HepG2 (cell line): Measurements from ENCODE around the gene ZBP1. TPM values are rescaled to one million over a fixed set of nuclear protein-coding genes. Genes with fewer than 3 reads are reported as not detected.

Experiments used
- ATAC-seq: fragments of 200-7000 bp; cut with Tn5 transposase; 3 replicates; pipeline ENCODE4 v1.9.1; 2020; ENCODE audit warnings: mild to moderate bottlenecking, moderate library complexity
- BruUV-seq: library from RNA; stranded (reverse); fragments of 400-500 nt; replicated peaks from 2 replicates; lab custom pipeline; 2021; lab: Mats Ljungman, UMichigan
- CTCF ChIA-PET: fragments of 300-600 bp; formaldehyde crosslinking; extraction: SDS; loops from one replicate; lab custom pipeline; 2021; ENCODE audit warnings: low total read pairs, inconsistent platforms, low intra/inter-chr PET ratio; lab: Yijun Ruan, JAX
- POLR2A ChIA-PET: fragments of 350-600 bp; sonication (Branson Sonifier 250); formaldehyde crosslinking; loops from one replicate; lab custom pipeline; 2020; ENCODE audit warnings: antibody characterized with exemption, inconsistent platforms; lab: Yijun Ruan, JAX
- DNase-seq: peaks from one replicate; pipeline ENCODE4 v3.0.0-alpha.2; 2015; ENCODE audit warnings: low spot score
- FAIRE-seq: peaks from 3 replicates; lab custom pipeline; 2011; peaks lifted over from hg19 to GRCh38; lab: Jason Lieb, UNC
- H2AFZ ChIP-seq: one replicate; pipeline ENCODE4 v1.6.1; 2011; ENCODE audit warnings: low read length, inconsistent platforms
- H3K27ac ChIP-seq: fragments of 300-600 bp; 3 replicates; pipeline ENCODE4 v1.8.0; 2011; ENCODE audit warnings: mixed run types, mild to moderate bottlenecking, mixed read lengths, low read length, inconsistent platforms; ENCODE audit not compliant: insufficient read depth; ENCODE audit errors: extremely low read length
- H3K27me3 ChIP-seq, 2 experiments: fragments of 200-600 bp in 1 of 2; 2 replicates in 1 of 2; 3 replicates in 1 of 2; pipeline versions ENCODE4 v1.6.0 to v1.8.0; 2011; ENCODE audit warnings: low read length in 2 of 2, mild to moderate bottlenecking in 2 of 2, moderate library complexity in 2 of 2, inconsistent platforms in 1 of 2; ENCODE audit not compliant: insufficient read depth in 2 of 2, control insufficient read depth in 1 of 2
- H3K36me3 ChIP-seq, 2 experiments: fragments of 200-600 bp in 1 of 2; replicated peaks in 1 of 2; 2 replicates in 1 of 2; 3 replicates in 1 of 2; pipeline versions ENCODE4 v1.5.1 to v1.8.0; 2011; ENCODE audit warnings: low read length in 2 of 2, inconsistent platforms in 1 of 2; ENCODE audit not compliant: insufficient read depth in 2 of 2, control insufficient read depth in 1 of 2
- H3K4me1 ChIP-seq: 2 replicates; pipeline ENCODE4 v1.5.1; 2012; ENCODE audit warnings: low read length, inconsistent platforms; ENCODE audit not compliant: insufficient read depth
- H3K4me2 ChIP-seq: 2 replicates; pipeline ENCODE4 v1.6.0; 2011; ENCODE audit warnings: low read depth, low read length, inconsistent platforms
- H3K4me3 ChIP-seq, 3 experiments: fragments of 200-600 bp in 1 of 3; sonication (generic), shearing (Covaris generic) in 1 of 3; replicated peaks in 1 of 3; 2 replicates each; pipeline ENCODE4 v1.5.1; 2011 to 2016; ENCODE audit warnings: low read length in 3 of 3, inconsistent platforms in 2 of 3, low read depth in 2 of 3, mild to moderate bottlenecking in 2 of 3, control low read depth in 1 of 3, mixed read lengths in 1 of 3; ENCODE audit not compliant: insufficient read depth in 1 of 3
- H3K79me2 ChIP-seq: one replicate; pipeline ENCODE4 v1.6.1; 2011; ENCODE audit warnings: low read length, inconsistent platforms; ENCODE audit not compliant: insufficient read depth
- H3K9ac ChIP-seq: 2 replicates; pipeline ENCODE4 v1.6.0; 2011; ENCODE audit warnings: mild to moderate bottlenecking, low read depth, low read length, inconsistent platforms; ENCODE audit not compliant: insufficient read depth
- H3K9me3 ChIP-seq: 2 replicates; pipeline ENCODE4 v1.5.1; 2012; ENCODE audit warnings: mild to moderate bottlenecking, low read length
- H4K20me1 ChIP-seq: 2 replicates; pipeline ENCODE4 v1.6.0; 2011; ENCODE audit warnings: inconsistent platforms, mild to moderate bottlenecking, low read length, moderate library complexity; ENCODE audit not compliant: insufficient read depth
- NONO ChIP-seq, 2 experiments: fragments of 450-650 bp in 1 of 2; sonication (generic) in 1 of 2; formaldehyde crosslinking in 1 of 2; IDR thresholded peaks in 1 of 2; conservative IDR thresholded peaks in 1 of 2; 2 replicates each; pipeline versions ENCODE4 v1.6.1 to v1.8.0; 2017 to 2022; ENCODE audit warnings: mild to moderate bottlenecking in 1 of 2, missing genetic modification reagents in 1 of 2, moderate library complexity in 1 of 2
- NPAS2 ChIP-seq: sonication (generic); formaldehyde crosslinking; IDR thresholded peaks from 2 replicates; pipeline ENCODE4 v1.8.0; 2022; ENCODE audit warnings: mild to moderate bottlenecking, missing genetic modification reagents, borderline replicate concordance
- POLR2G ChIP-seq: fragments of 200-400 bp; formaldehyde crosslinking; IDR thresholded peaks from 2 replicates; pipeline ENCODE4 v1.6.1; 2018; ENCODE audit warnings: mild to moderate bottlenecking, low read depth, low read length, moderate library complexity
- RXRA ChIP-seq: sonication (generic); formaldehyde crosslinking; IDR thresholded peaks from 2 replicates; pipeline ENCODE4 v1.5.1; 2020; ENCODE audit warnings: missing genetic modification reagents
- SRSF1 ChIP-seq: fragments of 200-400 bp; formaldehyde crosslinking; optimal IDR thresholded peaks from 2 replicates; pipeline ENCODE3; 2017; ENCODE audit warnings: mild to moderate bottlenecking, low read depth, low read length, moderate library complexity
- WIZ ChIP-seq: sonication (generic); formaldehyde crosslinking; IDR thresholded peaks from 2 replicates; pipeline ENCODE4 v1.5.1; 2020; ENCODE audit warnings: mild to moderate bottlenecking, missing genetic modification reagents
- ZEB1 ChIP-seq: IDR thresholded peaks from 2 replicates; pipeline ENCODE4 v1.6.1; 2012; ENCODE audit warnings: mild to moderate bottlenecking, low read depth, inconsistent platforms; ENCODE audit not compliant: insufficient replicate concordance
- ZNF136 ChIP-seq: sonication (generic); formaldehyde crosslinking; IDR thresholded peaks from 2 replicates; pipeline ENCODE4 v1.8.1; 2022; ENCODE audit warnings: low read depth, mild to moderate bottlenecking, moderate library complexity, missing genetic modification reagents
- ZNF230 ChIP-seq: sonication (generic); formaldehyde crosslinking; IDR thresholded peaks from 2 replicates; pipeline ENCODE4 v1.4.0; 2020; ENCODE audit warnings: mild to moderate bottlenecking, missing genetic modification reagents
- ZNF235 ChIP-seq: sonication (generic); formaldehyde crosslinking; IDR thresholded peaks from 2 replicates; pipeline ENCODE4 v1.8.1; 2023; ENCODE audit warnings: mild to moderate bottlenecking, missing genetic modification reagents, borderline replicate concordance
- ZNF382 ChIP-seq: sonication (generic); formaldehyde crosslinking; IDR thresholded peaks from 2 replicates; pipeline ENCODE4 v1.5.0; 2020; ENCODE audit warnings: missing genetic modification reagents, mild to moderate bottlenecking, borderline replicate concordance
- ZSCAN20 ChIP-seq: sonication (generic); formaldehyde crosslinking; IDR thresholded peaks from 2 replicates; pipeline ENCODE4 v1.4.0; 2020; ENCODE audit warnings: missing genetic modification reagents, mild to moderate bottlenecking, borderline replicate concordance
- WGBS: methylation state at CpG from one replicate; pipeline ENCODE4 v1.1.6; 2017; ENCODE audit warnings: low lambda C conversion rate; 5-methylcytosine and 5-hydroxymethylcytosine counted together
- in situ Hi-C: cut with HindIII; loops from 2 replicates; pipeline ENCODE4 v1.10.0; 2017; ENCODE audit warnings: low pct_unique_long_range_greater_than_20kb; ENCODE audit not compliant: extremely low pct_ligation_motif_present
- intact Hi-C: fragments of 100-400 bp; cut with micrococcal nuclease; formaldehyde crosslinking; loops from one replicate; pipeline ENCODE4 v1.10.0; 2022; ENCODE audit not compliant: unreplicated experiment
- polyA plus RNA-seq, 8 experiments: library from polyadenylated mRNA; depleted of rRNA in 3 of 8; stranded (reverse) in 7 of 8; unstranded in 1 of 8; fragments of >200 nt; fragmentation: Illumina TruSeq in 4 of 8; extraction: Trizol in 4 of 8; gene quantifications; 2 replicates each; pipeline versions ENCODE4 v1.2.1 to v1.2.3, GENCODE V29; 2011 to 2016; ENCODE audit warnings: low read depth in 4 of 8, missing spikeins in 1 of 8, mixed read lengths in 1 of 8; ENCODE audit not compliant: insufficient read depth in 1 of 8
- total RNA-seq, 5 experiments: library from RNA; depleted of rRNA; stranded (reverse); fragments of >200 nt; fragmentation: Illumina TruSeq; extraction: Trizol; gene quantifications; 2 replicates each; pipeline ENCODE4 v1.2.3, GENCODE V29; 2016; ENCODE audit warnings: low read depth in 1 of 5

Gene ZBP1
- total and polyA plus RNA-seq, 2 of the 13 experiments (the other 11 are each of a cell fraction or from before 2014, with no cell fraction given), result not detected

GRCh38 chr20:57661746-57662455 is 41.7 kb upstream of the ZBP1 start:
- Histone ChIP-seq H3K27ac (no peak overlapping the region), H3K4me3 (no peak overlapping the region), H3K9ac (no peak overlapping the region), H3K79me2 (no peaks in the 10 kb centered on the region), H2AFZ (no peak overlapping the region)
- FAIRE-seq, result no peak
- WGBS, result 32% methylated on average over 26 of the region's 26 CpGs
- DNase-seq, result no peak
- ATAC-seq, result no peak
- TF ChIP-seq ZSCAN20 (CRISPR knock-in tag), result no peak
- TF ChIP-seq SRSF1, result no peak
- TF ChIP-seq ZNF136 (CRISPR knock-in tag), result no peak
- TF ChIP-seq ZNF382 (CRISPR knock-in tag), result no peak
- TF ChIP-seq ZNF230 (CRISPR knock-in tag), result no peak
- no peak for TF ChIP-seq NONO (IDR thresholded peaks at IDR 0.05)
- no peak for TF ChIP-seq NONO (CRISPR knock-in tag; conservative IDR thresholded peaks at IDR 0.05)
- no peak for TF ChIP-seq POLR2G
- TF ChIP-seq RXRA, result no peak
- no peak for TF ChIP-seq ZNF235 (CRISPR knock-in tag)
- TF ChIP-seq NPAS2 (CRISPR knock-in tag), result no peak
- no peak for TF ChIP-seq ZEB1
- no peak for TF ChIP-seq WIZ (CRISPR knock-in tag)
- TF ChIP-seq, all 625 proteins: peak for 0
- ChIA-PET CTCF (no interaction called here), POLR2A (no interaction called here)
- in situ Hi-C loops, result no loop called here
- intact Hi-C loops, result no loop called here
- Histone ChIP-seq H3K4me2 (no peak overlapping the region), H3K4me1 (peaks cover 13% of the 10 kb centered on the region), H4K20me1 (no peaks in the 10 kb centered on the region), H3K27me3 (peaks cover 27 to 99% of the 10 kb centered on the region in 2 experiments), H3K9me3 (no peaks in the 10 kb centered on the region), H3K36me3 (no peaks in the 10 kb centered on the region)
- no TSS peak for BruUV-seq
